Measurements from ENCODE around the gene CYTH1. TPM values are rescaled to one million over a fixed set of nuclear protein-coding genes. Genes with fewer than 3 reads are reported as not detected.

The CYTH1 gene
- total RNA-seq = 54.7 TPM

GRCh38 chr17:78781893-78782304 lies at the start of gene CYTH1:
CYTH1 (minus strand) TSS chr17:78782273; CDS start chr17:78782223, 50 bp downstream.
- peak; percentile 0 for ATAC-seq

GRCh38 chr17:78829477-78829876 lies 47.4 kb upstream of the CYTH1 start:
- no peak for ATAC-seq

GRCh38 chr17:78828470-78829185 lies 46.6 kb upstream of the CYTH1 start:
- ATAC-seq = peak; percentile 74

GRCh38 chr17:78826836-78827509 lies 44.9 kb upstream of the CYTH1 start:
- ATAC-seq = no peak

GRCh38 chr17:78826421-78826820 lies 44.3 kb upstream of the CYTH1 start:
- ATAC-seq = no peak

- no peak for ATAC-seq
Measured at GRCh38 chr17:78825696-78826095, 43.6 kb upstream of the CYTH1 start.

GRCh38 chr17:78824240-78824639 lies 42.2 kb upstream of the CYTH1 start:
- no peak for ATAC-seq

GRCh38 chr17:78823282-78824046 lies 41.4 kb upstream of the CYTH1 start:
- no peak for ATAC-seq

- ATAC-seq = no peak
Measured at GRCh38 chr17:78822552-78822951, 40.5 kb upstream of the CYTH1 start.

- no peak for ATAC-seq
Measured at GRCh38 chr17:78821961-78822360, 39.9 kb upstream of the CYTH1 start.

GRCh38 chr17:78820841-78821240 lies 38.8 kb upstream of the CYTH1 start:
- ATAC-seq = no peak

- no peak for ATAC-seq
Measured at GRCh38 chr17:78819806-78820792, 38.0 kb upstream of the CYTH1 start.

- no peak for ATAC-seq
Measured at GRCh38 chr17:78819402-78819801, 37.3 kb upstream of the CYTH1 start.

GRCh38 chr17:78818932-78819331 lies 36.9 kb upstream of the CYTH1 start:
- no peak for ATAC-seq

GRCh38 chr17:78818152-78818846 lies 36.2 kb upstream of the CYTH1 start:
- ATAC-seq = no peak

GRCh38 chr17:78817123-78817522 lies 35.0 kb upstream of the CYTH1 start:
- no peak for ATAC-seq

GRCh38 chr17:78815696-78816095 lies 33.6 kb upstream of the CYTH1 start:
- peak; percentile 17 for ATAC-seq

- ATAC-seq = no peak
Measured at GRCh38 chr17:78812855-78813254, 30.8 kb upstream of the CYTH1 start.

GRCh38 chr17:78808163-78808562 lies 26.1 kb upstream of the CYTH1 start:
- ATAC-seq = no peak

- peak; percentile 28 for ATAC-seq
Measured at GRCh38 chr17:78806451-78806850, 24.4 kb upstream of the CYTH1 start.

- peak; percentile 18 for ATAC-seq
Measured at GRCh38 chr17:78805301-78805700, 23.2 kb upstream of the CYTH1 start.

- ATAC-seq = peak; percentile 19
Measured at GRCh38 chr17:78804777-78805176, 22.7 kb upstream of the CYTH1 start.
